ENCODE data around the gene RTL10.
"Not testable (repeated sequence)": the region's sequence is repeated elsewhere in the genome, so short reads cannot be mapped to it uniquely, and the experiment has no call there.

RTL10 gene

GRCh38 chr22:19840955-19841640 is 13.6 kb downstream of the RTL10 start:
- no peak overlapping the region for H3K4me2 ChIP-seq (ENCODE audit: low read length)
- no peak overlapping the region for H2AFZ ChIP-seq
- no peaks in the 10 kb centered on the region for H3K36me3 ChIP-seq (ENCODE audit: control insufficient read depth, insufficient read depth, low read length)
- H3K27ac ChIP-seq = no peak overlapping the region
- H3K4me3 ChIP-seq (ENCODE audit: low read depth, low read length) = no peak overlapping the region
- H3K9me3 ChIP-seq (ENCODE audit: control insufficient read depth, low read length) = no peaks in the 10 kb centered on the region
- no peaks in the 10 kb centered on the region for H3K79me2 ChIP-seq
- H3K9ac ChIP-seq = no peak overlapping the region
- no peak for TF ChIP-seq CTCF (IDR thresholded peaks at IDR 0.05)
- no peaks in the 10 kb centered on the region for H3K4me1 ChIP-seq
- no peaks in the 10 kb centered on the region for H3K27me3 ChIP-seq (ENCODE audit: control insufficient read depth, insufficient read depth, low read length)

- TF ChIP-seq CTCF (IDR thresholded peaks at IDR 0.05) = no peak
- no peak overlapping the region for H3K4me3 ChIP-seq (ENCODE audit: low read depth, low read length)
- H3K9ac ChIP-seq = no peak overlapping the region
- no peaks in the 10 kb centered on the region for H3K36me3 ChIP-seq (ENCODE audit: control insufficient read depth, insufficient read depth, low read length)
- H3K79me2 ChIP-seq = no peaks in the 10 kb centered on the region
- no peak overlapping the region for H3K27ac ChIP-seq
- no peak overlapping the region for H3K4me2 ChIP-seq (ENCODE audit: low read length)
- no peak overlapping the region for H2AFZ ChIP-seq
- no peaks in the 10 kb centered on the region for H3K4me1 ChIP-seq
- H3K9me3 ChIP-seq (ENCODE audit: control insufficient read depth, low read length) = no peaks in the 10 kb centered on the region
- no peaks in the 10 kb centered on the region for H3K27me3 ChIP-seq (ENCODE audit: control insufficient read depth, insufficient read depth, low read length)
These were observed 14.6 kb downstream of the RTL10 start for GRCh38 chr22:19840059-19840458.

DNA sequence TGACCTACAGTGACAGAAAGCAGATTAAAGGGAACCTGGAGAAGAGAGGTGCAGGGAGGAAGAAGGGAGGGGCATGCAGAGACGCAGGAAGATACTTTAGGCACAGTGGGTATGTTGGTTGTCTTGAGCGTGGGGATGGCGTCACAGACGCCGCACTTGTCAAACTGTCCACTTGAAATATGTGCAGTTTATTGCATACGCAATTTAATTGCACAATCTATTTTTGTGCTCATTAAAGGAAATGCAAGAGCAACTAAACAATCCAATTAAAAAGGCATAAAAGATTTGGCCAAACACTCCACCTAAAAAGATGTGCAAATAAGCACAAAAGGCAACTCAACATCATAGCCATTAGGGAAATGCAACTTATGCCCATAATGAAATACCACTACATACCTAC is 16.8 kb downstream of the RTL10 start:
- H3K9me3 ChIP-seq (ENCODE audit: control insufficient read depth, low read length) = no peaks in the 10 kb centered on the region
- H3K4me3 ChIP-seq (ENCODE audit: low read depth, low read length) = no peak overlapping the region
- no peaks in the 10 kb centered on the region for H3K36me3 ChIP-seq (ENCODE audit: control insufficient read depth, insufficient read depth, low read length)
- no peak overlapping the region for H2AFZ ChIP-seq
- no peaks in the 10 kb centered on the region for H3K27me3 ChIP-seq (ENCODE audit: control insufficient read depth, insufficient read depth, low read length)
- H3K79me2 ChIP-seq = no peaks in the 10 kb centered on the region
- no peak overlapping the region for H3K4me2 ChIP-seq (ENCODE audit: low read length)
- TF ChIP-seq CTCF (IDR thresholded peaks at IDR 0.05) = no peak
- no peaks in the 10 kb centered on the region for H3K4me1 ChIP-seq
- H3K9ac ChIP-seq = no peak overlapping the region
- no peak overlapping the region for H3K27ac ChIP-seq

- Histone ChIP-seq H3K4me3 (ENCODE audit: low read depth, low read length) (no peak overlapping the region), H3K27me3 (ENCODE audit: control insufficient read depth, insufficient read depth, low read length) (no peaks in the 10 kb centered on the region), H3K4me1 (no peaks in the 10 kb centered on the region), H3K27ac (no peak overlapping the region), H3K9ac (no peak overlapping the region), H2AFZ (no peak overlapping the region), H3K36me3 (ENCODE audit: control insufficient read depth, insufficient read depth, low read length) (no peaks in the 10 kb centered on the region), H3K79me2 (no peaks in the 10 kb centered on the region), H3K4me2 (ENCODE audit: low read length) (no peak overlapping the region), H3K9me3 (ENCODE audit: control insufficient read depth, low read length) (no peaks in the 10 kb centered on the region)
- no peak for TF ChIP-seq CTCF (IDR thresholded peaks at IDR 0.05)
These were observed 18.2 kb downstream of the RTL10 start for GRCh38 chr22:19836512-19836911.

DNA sequence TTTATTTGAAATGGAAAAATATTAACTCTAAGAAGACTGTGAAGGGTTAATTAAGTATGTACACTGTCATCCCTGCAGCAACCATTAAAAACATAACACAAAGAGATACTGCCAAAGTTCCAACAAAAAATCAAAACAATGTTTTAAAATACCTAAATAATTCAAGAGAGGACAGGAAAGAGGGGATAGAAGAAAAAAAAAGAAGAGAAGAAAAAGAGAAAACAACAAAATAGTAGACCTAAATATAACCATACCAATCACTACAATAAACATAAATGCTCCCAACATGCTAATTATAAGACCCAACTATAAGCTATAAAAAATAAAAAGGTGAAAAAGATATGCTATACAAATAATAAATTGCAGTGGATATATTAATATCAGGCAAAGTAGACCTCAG is 20.1 kb downstream of the RTL10 start:
- Histone ChIP-seq H2AFZ (no peak overlapping the region), H3K4me3 (ENCODE audit: low read depth, low read length) (no peak overlapping the region), H3K27me3 (ENCODE audit: control insufficient read depth, insufficient read depth, low read length) (no peaks in the 10 kb centered on the region), H3K9me3 (ENCODE audit: control insufficient read depth, low read length) (no peaks in the 10 kb centered on the region), H3K9ac (no peak overlapping the region), H3K4me1 (no peaks in the 10 kb centered on the region), H3K4me2 (ENCODE audit: low read length) (no peak overlapping the region), H3K27ac (no peak overlapping the region), H3K79me2 (no peaks in the 10 kb centered on the region), H3K36me3 (ENCODE audit: control insufficient read depth, insufficient read depth, low read length) (no peaks in the 10 kb centered on the region)
- no peak for TF ChIP-seq CTCF (IDR thresholded peaks at IDR 0.05)

DNA sequence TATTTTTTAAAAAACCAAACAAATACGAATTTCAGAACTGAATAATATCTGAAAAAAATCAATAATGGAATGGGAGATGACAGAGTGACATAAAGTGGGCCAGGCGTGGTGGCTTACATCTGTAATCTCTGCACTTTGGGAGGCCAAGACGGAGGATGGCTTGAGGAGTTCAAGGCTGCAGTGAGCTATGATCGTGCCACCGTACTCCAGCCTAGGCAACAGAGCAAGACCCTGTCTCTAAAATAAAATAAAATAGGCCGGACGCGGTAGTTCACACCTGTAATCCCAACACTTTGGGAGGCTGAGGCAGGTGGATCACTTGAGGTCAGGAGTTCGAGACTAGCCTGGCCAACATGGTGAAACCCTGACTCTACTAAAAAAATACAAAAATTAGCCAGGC is 21.3 kb downstream of the RTL10 start:
- not testable (repeated sequence) for H3K9ac ChIP-seq; H3K4me1 ChIP-seq; H3K4me2 ChIP-seq (ENCODE audit: low read length); H3K4me3 ChIP-seq (ENCODE audit: low read depth, low read length); H3K9me3 ChIP-seq (ENCODE audit: control insufficient read depth, low read length); H3K27me3 ChIP-seq (ENCODE audit: control insufficient read depth, insufficient read depth, low read length); H3K27ac ChIP-seq; H2AFZ ChIP-seq; H3K79me2 ChIP-seq; H3K36me3 ChIP-seq (ENCODE audit: control insufficient read depth, insufficient read depth, low read length)
